Activated T-cell treated with anti-CD3 and anti-CD28 coated beads, Interleukin-2, amount 50 U/mL, for 24 hours (primary cell): Measurements from ENCODE around the gene PRRC1.
"Not testable (repeated sequence)": the region's sequence is repeated elsewhere in the genome, so short reads cannot be mapped to it uniquely, and the experiment has no call there.

Experiments used
- DNase-seq: peaks from one replicate; pipeline ENCODE4 v3.0.0-alpha.2; 2020
- H3K27ac Mint-ChIP-seq: 2 replicates; pipeline ENCODE4 v1.8.0; 2020; ENCODE audit warnings: mild to moderate bottlenecking, mixed read lengths
- H3K27me3 Mint-ChIP-seq: 2 replicates; pipeline ENCODE4 v1.8.0; 2020; ENCODE audit warnings: mixed read lengths
- H3K36me3 Mint-ChIP-seq: 2 replicates; pipeline ENCODE4 v1.8.0; 2020; ENCODE audit warnings: low read depth, mixed read lengths
- H3K4me1 Mint-ChIP-seq: 2 replicates; pipeline ENCODE4 v1.8.0; 2020; ENCODE audit warnings: low read depth, mixed read lengths
- H3K4me3 Mint-ChIP-seq: 2 replicates; pipeline ENCODE4 v1.8.0; 2020; ENCODE audit warnings: mild to moderate bottlenecking, moderate library complexity, mixed read lengths
- H3K9me3 Mint-ChIP-seq: 2 replicates; pipeline ENCODE4 v1.8.0; 2020; ENCODE audit warnings: mixed read lengths

The PRRC1 gene

DNA sequence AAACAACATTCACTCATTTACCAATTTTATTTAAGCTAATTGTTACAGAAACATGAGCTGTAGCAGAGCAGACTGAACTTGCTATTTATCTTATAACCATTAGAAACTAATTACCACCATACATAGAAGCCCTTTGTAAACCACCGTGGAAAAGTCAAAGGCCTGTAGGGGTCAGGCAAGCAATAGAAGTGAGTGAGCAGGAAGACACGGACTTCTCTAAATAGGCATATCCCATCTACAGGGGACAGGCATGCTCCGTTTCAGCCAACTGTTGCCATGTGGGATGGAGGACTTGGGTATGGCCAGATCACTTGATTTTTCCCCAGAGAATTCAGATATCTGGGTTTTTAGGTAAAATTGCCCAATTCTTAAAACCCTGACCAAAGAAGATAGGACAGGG lies 44.8 kb downstream of the PRRC1 start:
- no peak for DNase-seq
- Mint-ChIP-seq H3K4me3 (no peak overlapping the region), H3K9me3 (no peaks in the 10 kb centered on the region), H3K27ac (no peak overlapping the region), H3K4me1 (peaks cover under 1% of the 10 kb centered on the region), H3K36me3 (no peaks in the 10 kb centered on the region), H3K27me3 (peaks cover 25% of the 10 kb centered on the region)

DNA sequence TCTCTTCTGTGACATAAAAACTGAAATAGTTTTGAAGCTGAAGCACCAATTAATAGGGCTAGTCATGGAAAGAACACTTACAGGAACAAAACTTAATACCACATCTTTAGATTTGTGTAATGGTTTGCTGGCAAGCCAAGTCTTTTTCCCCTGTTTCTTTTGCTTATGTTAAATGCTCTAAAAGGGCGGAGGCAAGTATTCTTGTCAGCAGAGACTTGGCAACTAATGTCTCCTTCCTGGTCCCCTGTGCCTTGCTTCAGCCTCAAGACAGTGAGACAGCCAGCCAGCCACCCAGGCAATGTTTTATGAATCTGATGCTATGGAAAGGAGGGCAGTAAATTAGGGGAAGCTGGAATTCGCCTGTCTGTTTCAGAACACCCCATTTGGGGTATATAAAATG lies 45.7 kb downstream of the PRRC1 start:
- Mint-ChIP-seq H3K9me3 (no peaks in the 10 kb centered on the region), H3K4me3 (no peak overlapping the region), H3K27ac (no peak overlapping the region), H3K27me3 (peaks cover 30% of the 10 kb centered on the region), H3K4me1 (peaks cover 5% of the 10 kb centered on the region), H3K36me3 (no peaks in the 10 kb centered on the region)
- DNase-seq = no peak

DNA sequence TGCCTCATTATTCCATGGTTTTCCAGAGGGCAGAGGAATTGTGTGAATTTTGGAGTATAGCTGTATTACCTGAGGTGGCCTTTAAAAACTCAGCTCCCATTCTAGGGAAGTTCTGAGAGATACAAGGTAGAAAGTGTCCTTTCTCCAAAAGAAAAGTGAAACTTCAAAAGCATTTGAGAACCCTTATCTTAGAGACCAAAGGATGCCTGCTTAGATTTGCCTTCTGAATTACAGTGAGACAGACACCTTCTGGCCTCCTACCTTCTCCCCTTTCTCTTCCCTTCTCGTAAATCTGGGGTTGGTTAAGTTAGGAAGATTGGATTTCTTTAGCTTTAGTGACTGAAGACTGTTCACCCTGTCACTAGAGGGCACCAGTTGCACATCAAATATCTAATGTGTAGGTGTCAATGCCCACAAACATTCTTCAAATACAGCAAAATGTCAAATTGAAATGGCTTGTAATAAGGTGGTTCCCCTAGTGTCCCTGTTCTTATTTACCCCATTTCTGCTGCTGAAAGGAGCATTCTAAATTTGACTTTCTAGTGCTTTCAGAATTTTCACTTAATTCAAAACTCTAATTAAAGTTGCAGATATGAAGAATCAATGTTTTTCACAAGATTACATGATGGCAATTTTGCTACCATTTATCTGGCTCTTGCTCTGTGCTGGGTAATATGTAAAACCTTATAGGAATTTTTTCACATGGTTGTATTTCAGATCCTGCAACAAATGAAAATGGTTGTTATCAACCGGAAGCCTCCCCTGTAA lies 46.7 kb downstream of the PRRC1 start:
- H3K4me3 Mint-ChIP-seq = no peak overlapping the region
- no peaks in the 10 kb centered on the region for H3K36me3 Mint-ChIP-seq
- DNase-seq = no peak
- peaks cover 39% of the 10 kb centered on the region for H3K27me3 Mint-ChIP-seq
- H3K9me3 Mint-ChIP-seq = no peaks in the 10 kb centered on the region
- peaks cover 6% of the 10 kb centered on the region for H3K4me1 Mint-ChIP-seq
- H3K27ac Mint-ChIP-seq = no peak overlapping the region

DNA sequence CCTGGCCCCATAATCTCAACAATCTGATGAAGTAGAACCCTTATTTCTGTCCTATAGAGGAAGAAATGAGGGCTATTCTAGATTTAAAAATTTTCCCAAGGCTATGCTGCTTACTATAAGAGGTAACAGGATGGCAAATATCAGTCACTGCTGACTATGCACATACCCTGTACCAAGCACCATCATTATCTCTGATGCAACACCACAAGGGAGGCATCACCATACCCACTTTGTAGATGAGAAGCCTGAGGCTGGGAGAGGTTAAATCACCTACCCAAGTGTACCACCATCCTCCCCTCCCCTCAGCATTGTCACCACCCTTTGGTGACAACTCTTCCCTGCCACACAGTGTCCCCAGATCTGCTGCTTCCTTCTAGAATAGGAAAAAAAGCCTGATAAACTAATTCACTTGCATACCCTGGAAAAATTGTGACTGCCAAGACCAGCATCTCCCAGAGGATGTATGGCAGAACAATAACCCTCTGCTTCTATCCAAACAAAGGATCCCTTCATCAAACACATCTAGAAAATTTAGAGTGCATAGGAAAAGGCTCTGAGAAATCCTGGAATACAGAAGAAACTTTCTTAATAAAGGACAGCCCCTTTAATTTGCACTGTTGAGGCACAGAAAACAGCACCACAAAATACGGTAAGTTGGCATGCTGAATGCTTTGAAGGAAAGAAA lies 48.3 kb downstream of the PRRC1 start:
- no peaks in the 10 kb centered on the region for H3K9me3 Mint-ChIP-seq
- H3K4me3 Mint-ChIP-seq = no peak overlapping the region
- no peak overlapping the region for H3K27ac Mint-ChIP-seq
- no peak for DNase-seq
- H3K27me3 Mint-ChIP-seq = peaks cover 49% of the 10 kb centered on the region
- no peaks in the 10 kb centered on the region for H3K36me3 Mint-ChIP-seq
- peaks cover 6% of the 10 kb centered on the region for H3K4me1 Mint-ChIP-seq

DNA sequence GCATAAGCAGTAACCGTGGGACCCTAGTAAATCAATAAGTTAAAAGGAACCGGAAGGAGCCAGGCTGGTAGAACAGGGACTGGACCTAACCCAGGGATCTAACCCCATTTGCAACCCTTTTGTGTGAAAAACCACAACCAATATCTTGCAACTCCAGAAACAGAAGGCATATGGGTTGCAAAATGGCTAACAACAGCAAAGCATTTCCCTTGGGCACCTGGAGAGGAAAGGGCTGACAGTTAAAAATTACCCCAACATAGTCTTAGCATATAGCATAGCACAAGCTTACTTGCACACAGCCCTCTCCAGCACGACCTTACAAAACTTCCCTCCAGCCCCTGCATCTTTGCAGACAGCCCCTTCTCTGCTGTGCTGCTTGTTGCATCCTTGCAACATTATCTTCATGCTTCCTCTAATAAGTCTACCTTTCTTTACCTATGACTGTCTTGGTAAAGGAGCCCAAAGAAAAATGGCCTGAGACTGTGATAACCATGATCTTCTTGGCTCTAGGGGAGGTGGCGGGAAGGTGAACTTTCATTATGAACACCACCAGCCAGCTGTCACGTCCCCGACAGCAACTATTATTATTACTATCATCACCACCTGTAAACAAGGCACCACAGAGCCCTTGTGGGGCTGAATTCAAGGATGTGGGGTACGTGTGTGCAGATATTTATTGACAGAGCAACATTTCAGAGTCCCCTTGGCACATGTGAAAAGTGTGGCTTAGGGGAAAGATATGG lies 49.8 kb downstream of the PRRC1 start:
- DNase-seq = no peak
- peaks cover 6% of the 10 kb centered on the region for H3K4me1 Mint-ChIP-seq
- H3K9me3 Mint-ChIP-seq = no peaks in the 10 kb centered on the region
- H3K27ac Mint-ChIP-seq = no peak overlapping the region
- H3K36me3 Mint-ChIP-seq = no peaks in the 10 kb centered on the region
- H3K27me3 Mint-ChIP-seq = peaks cover 62% of the 10 kb centered on the region
- no peak overlapping the region for H3K4me3 Mint-ChIP-seq

DNA sequence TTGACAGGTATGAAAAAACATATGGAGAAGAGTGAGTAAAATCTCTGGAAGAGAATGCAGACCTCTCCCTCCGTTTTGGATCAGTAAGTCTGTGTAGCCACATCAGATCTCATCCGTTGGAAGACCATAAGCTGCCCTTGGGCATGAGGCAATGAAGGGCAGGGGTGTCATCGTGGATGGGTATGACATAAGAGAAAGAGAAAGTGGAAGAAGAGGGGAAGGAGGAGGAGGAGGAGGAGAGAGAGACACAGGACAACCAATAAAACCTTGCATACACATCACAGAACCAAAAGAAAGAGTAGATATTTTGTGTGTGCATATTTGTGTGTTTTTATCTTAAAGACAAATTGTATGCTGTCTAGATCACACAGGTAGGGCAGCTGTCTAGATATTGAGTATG lies 50.7 kb downstream of the PRRC1 start:
- Mint-ChIP-seq H3K27me3 (peaks cover 66% of the 10 kb centered on the region), H3K4me1 (peaks cover 6% of the 10 kb centered on the region), H3K9me3 (no peaks in the 10 kb centered on the region), H3K36me3 (no peaks in the 10 kb centered on the region), H3K27ac (no peak overlapping the region), H3K4me3 (no peak overlapping the region)
- no peak for DNase-seq

DNA sequence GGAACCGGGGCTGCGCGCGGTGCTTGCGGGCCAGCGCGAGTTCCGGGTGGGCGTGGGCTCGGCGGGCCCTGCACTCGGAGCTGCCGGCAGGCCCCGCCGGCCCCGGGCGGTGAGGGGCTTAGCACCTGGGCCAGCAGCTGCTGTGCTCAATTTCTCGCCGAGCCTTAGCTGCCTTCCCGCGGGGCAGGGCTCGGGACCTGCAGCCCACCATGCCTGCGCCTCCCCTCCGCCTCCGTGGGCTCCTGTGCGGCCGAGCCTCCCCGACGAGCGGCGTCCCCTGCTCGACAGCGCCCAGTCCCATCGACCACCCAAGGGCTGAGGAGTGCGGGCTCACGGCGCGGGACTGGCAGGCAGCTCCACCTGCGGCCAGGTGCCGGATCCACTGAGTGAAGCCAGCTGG lies 52.0 kb downstream of the PRRC1 start:
- H3K27ac Mint-ChIP-seq, H3K4me3 Mint-ChIP-seq, H3K9me3 Mint-ChIP-seq, DNase-seq, H3K36me3 Mint-ChIP-seq, H3K4me1 Mint-ChIP-seq: not testable (repeated sequence)
- peaks cover 68% of the 10 kb centered on the region for H3K27me3 Mint-ChIP-seq

DNA sequence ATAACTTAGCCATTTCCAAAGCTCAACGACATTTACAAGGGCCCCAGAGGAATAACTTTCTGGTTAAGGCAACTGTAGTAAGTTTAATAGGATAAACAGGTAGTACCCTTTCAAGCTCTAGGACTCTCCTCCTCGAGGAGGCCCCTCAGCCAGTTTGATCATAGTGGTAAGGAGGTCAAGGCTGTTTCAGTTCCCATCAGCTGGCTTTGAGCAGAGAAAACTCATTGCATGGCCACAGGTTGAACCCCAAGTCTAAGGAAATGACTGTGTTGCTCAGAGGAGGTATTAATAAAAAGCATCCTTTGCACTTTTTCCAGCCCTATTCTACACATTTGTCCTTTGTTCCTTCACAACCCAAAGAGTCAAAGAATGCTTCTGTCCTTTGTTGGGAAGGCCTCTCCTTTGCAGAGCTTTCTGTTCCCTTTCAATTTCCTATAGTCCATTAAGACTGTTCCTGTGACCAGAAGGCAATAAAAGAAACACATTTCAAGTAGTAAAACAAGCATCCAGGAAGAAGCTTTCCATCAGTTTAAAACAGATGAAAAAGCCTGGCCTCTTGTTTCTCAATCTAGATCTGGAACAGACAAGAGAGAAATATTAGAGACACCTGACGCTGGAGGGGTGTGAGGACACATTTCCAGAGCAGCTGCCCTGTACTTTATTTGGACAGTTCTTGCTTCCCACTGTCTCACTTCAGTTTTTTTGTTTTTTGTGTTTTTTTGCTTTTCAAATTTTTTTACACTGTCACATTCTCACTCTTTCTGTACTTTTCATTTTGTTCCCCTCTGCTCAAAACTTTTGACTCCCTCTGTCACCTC lies 54.1 kb downstream of the PRRC1 start:
- H3K36me3 Mint-ChIP-seq = no peaks in the 10 kb centered on the region
- H3K9me3 Mint-ChIP-seq = peaks cover 13% of the 10 kb centered on the region
- peaks cover 61% of the 10 kb centered on the region for H3K27me3 Mint-ChIP-seq
- H3K4me1 Mint-ChIP-seq = peaks cover 6% of the 10 kb centered on the region
- DNase-seq = no peak
- H3K4me3 Mint-ChIP-seq = no peak overlapping the region
- H3K27ac Mint-ChIP-seq = no peak overlapping the region

DNA sequence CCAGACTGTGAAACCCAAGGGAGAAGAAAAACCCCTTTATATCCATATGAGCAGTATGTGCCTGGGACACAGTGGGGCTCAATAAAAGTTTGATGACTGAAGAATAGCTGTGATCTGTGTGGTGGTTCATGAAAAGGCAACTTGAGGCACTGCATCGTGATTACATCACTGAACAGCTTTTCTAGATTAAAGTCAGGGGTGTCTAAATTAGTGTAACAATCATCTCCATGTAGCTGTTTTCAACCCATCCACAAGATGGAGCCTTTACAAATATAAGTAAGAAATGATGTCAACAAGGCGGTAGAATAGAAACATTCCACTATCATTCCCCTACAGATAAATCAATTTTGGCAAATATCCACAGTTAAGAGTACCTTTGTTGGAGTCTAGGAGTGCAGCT lies 55.5 kb downstream of the PRRC1 start:
- DNase-seq = no peak
- Mint-ChIP-seq H3K9me3 (peaks cover 13% of the 10 kb centered on the region), H3K27me3 (peaks cover 57% of the 10 kb centered on the region), H3K27ac (no peak overlapping the region), H3K4me1 (peaks cover 6% of the 10 kb centered on the region), H3K36me3 (no peaks in the 10 kb centered on the region), H3K4me3 (no peak overlapping the region)

DNA sequence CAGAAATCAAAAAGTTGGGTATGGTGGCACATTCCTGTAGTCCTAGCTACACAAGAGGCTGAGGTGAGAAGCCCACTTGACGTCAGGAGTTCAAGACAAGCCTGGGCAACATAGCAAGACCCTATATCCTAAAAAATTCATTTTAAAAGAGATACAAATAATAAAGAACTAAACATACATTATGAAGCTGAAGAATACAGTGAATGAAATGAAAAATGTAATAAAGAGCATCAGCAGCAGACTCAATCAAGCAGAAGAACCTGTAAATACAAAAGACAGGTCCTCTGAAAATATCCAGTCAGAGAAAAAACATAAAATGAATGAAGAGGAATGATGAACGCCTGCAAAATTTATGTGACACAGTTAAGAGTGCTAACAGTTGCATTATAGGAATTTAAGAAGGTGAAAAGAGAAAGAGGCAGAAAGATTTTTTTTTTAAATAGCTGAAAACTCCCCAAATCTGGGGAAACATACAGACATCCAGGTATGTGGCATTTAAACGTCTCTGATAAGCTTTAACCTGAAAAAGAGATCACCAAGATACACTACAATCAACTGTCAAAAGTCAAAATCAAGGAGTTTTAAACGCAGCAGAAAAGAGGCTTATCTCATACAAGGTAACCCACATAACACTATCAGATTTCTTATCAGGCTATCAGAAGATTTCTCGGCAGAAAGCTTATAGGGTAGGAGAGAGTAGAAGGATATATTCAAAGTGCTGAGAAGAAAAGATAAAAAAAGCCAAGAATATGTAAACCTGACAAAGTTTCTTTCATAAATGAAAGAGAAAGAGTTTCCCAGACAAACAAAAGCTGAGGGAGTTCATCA lies 57.6 kb downstream of the PRRC1 start:
- H3K9me3 Mint-ChIP-seq = peaks cover 13% of the 10 kb centered on the region
- H3K36me3 Mint-ChIP-seq = no peaks in the 10 kb centered on the region
- H3K27ac Mint-ChIP-seq = no peak overlapping the region
- H3K4me1 Mint-ChIP-seq = peaks cover 3% of the 10 kb centered on the region
- peaks cover 48% of the 10 kb centered on the region for H3K27me3 Mint-ChIP-seq
- no peak for DNase-seq
- no peak overlapping the region for H3K4me3 Mint-ChIP-seq

DNA sequence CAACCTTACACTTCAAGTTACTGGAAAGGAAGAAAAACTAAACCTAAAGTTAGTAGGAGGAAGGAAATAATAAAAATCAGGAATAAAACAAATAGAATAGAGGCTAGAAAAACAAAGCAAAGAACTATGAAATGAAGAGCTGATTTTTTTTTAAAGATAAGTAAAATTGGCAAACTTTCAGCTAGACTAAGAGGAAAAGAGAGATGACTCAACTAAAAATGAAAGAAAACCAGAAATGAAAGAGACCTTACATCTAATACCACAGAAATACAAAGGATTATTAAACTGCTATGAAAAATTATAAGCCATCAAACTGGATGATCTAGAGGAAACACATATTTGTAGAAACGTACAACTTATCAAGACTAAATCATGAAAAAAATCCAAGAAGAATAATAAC lies 60.0 kb downstream of the PRRC1 start:
- no peak for DNase-seq
- H3K4me3 Mint-ChIP-seq = no peak overlapping the region
- peaks cover 30% of the 10 kb centered on the region for H3K27me3 Mint-ChIP-seq
- H3K27ac Mint-ChIP-seq = no peak overlapping the region
- H3K36me3 Mint-ChIP-seq = no peaks in the 10 kb centered on the region
- H3K9me3 Mint-ChIP-seq = peaks cover 13% of the 10 kb centered on the region
- H3K4me1 Mint-ChIP-seq = peaks cover 3% of the 10 kb centered on the region

DNA sequence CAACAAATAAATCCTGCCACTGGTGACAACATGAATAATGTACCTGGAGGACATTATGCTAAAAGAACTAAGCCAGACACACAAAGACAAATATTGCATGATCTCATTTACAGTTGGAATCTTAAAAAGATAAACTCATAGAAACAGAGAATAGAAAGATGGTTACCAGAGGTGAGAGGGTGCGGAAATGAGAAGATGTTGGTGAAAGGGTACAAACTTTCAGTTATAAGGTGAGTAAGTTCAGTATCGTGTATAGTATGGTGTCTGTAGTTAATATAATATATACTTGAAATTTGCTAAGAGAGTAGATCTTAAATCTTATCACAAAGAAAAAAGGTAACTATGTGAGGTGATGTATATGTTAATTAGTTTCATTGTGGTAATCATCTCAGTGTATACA lies 63.3 kb downstream of the PRRC1 start:
- H3K4me1 Mint-ChIP-seq = peaks cover 3% of the 10 kb centered on the region
- peaks cover 12% of the 10 kb centered on the region for H3K27me3 Mint-ChIP-seq
- DNase-seq = no peak
- H3K36me3 Mint-ChIP-seq = no peaks in the 10 kb centered on the region
- no peak overlapping the region for H3K27ac Mint-ChIP-seq
- no peak overlapping the region for H3K4me3 Mint-ChIP-seq
- no peaks in the 10 kb centered on the region for H3K9me3 Mint-ChIP-seq

DNA sequence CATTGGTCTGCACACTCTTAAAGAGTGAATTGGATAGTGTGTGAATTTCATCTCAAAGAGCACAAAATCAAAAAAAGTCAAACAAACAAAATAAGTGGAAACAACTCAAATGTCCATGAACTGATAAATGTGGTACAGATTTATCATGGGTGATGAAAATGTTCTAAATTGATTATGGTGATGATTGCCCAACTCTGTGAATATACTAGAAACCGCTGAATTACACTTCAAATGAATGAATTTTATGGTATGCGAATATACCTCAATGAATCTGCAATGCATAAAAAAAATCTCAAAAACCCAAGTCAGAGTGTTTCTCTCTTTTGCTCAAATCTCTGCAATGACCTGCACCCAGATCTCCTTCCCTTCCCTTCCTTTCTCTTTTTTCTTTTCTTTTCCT lies 64.0 kb downstream of the PRRC1 start:
- Mint-ChIP-seq H3K9me3 (no peaks in the 10 kb centered on the region), H3K4me1 (peaks cover 3% of the 10 kb centered on the region), H3K27me3 (peaks cover 12% of the 10 kb centered on the region), H3K36me3 (no peaks in the 10 kb centered on the region), H3K4me3 (no peak overlapping the region), H3K27ac (no peak overlapping the region)
- no peak for DNase-seq
